ENCODE data around the gene RPP30.

Gene RPP30

DNA sequence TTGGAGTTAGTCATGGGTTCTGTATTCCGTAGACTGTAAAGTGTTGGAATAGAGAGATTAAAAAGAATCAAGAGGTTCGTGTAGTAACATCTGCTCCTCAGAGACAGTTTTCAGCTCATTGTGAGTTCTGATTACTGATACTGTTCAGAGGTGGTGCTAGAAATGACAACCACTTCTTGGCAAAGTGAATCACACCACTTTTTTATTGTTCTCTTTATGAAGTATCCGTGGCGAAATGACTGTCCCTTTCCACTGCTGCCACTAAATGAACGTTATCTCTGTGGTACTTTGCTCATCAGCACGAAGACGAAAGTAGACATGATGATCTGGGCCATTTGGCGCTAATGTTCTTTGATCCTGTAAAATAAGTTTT, 860 bp downstream of the RPP30 start:
- DNase-seq: no peak

DNA sequence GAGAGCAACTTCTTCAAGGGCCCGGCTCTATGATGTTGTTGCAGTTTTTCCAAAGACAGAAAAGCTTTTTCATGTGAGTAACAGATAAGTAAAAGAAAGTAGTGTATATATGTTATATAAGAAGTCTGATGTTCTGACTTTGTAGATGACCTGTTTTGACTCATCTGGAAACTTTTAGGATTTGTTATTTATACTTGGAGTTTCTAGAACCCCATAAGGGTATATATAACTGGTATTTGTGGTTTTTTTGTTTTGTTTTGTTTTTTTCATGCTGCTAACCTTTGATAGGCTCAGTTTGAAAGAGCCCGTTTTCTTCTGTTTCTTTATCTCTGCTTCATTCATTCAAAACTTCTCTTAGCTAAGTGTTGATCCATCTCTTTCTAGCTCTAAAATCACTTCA, 7.3 kb downstream of the RPP30 start:
- no peak for DNase-seq

DNA sequence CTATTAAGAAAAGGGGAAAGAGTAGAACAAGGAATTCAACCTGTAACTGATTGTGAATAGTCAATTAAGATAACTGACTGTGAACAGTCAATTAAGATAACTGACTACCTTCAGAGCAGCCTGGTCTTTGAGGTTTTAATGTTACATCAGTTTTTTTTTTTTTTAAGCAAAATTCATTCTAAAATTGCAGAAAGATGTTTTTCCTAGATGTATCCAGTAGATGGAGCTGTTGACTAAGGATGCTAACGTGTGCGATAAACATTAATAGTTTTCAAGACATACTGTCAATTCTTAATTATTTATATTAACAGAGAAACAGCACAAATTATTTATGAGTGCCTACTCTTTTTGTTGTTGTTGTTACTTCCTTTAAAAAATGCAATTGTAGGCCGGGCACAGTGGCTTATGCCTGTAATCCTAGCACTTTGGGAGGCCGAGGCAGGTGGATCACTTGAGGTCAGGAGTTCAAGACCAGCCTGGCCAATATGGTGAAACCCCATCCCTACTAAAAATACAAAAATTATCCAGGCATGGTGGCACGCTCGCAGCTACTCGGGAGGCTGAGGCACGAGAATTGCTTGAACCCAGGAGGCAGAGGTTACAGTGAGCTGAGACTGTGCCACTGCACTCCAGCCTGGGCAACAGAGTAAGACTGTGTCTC, 8.4 kb downstream of the RPP30 start:
- peak in 1 of 2 donors; percentile 58 for DNase-seq

DNA sequence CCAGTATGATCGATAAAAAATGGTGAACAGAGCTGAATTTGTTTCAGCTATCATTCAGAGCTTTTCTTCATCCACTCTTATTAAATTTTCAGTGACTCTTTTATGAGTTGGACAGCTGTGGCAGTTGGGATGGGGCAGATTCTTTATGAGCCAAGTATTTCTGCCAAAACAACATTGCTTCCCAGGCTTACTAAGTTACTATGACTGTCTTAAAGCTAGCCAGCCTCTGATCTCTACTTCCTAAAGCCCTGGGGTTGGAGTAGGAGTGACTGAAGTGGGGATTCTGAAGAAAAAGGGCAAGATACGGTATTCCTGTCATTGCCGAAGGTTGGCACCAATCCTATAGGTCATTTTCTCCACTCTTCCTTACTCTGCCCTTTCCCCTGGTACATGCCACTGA, 12.7 kb downstream of the RPP30 start:
- DNase-seq: no peak

DNA sequence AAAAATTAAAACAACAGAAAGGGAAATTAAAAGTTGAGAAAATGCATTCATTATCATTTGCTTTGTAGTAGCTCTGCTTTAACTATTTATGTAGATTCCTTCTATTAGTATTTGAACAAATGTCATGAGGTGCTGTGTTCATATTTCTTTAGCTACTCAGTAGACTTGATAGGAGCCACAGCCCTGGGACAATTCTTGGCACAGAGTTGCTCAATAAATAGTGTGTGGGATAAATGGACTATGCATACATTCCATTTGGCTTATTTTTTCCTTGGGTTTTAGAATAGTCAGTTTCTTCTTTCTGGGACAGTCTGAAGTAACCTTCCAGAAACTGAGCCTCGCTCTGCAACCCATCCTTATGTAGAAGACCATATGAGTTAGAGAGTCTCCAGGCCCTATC, 13.4 kb downstream of the RPP30 start:
- no peak for DNase-seq

DNA sequence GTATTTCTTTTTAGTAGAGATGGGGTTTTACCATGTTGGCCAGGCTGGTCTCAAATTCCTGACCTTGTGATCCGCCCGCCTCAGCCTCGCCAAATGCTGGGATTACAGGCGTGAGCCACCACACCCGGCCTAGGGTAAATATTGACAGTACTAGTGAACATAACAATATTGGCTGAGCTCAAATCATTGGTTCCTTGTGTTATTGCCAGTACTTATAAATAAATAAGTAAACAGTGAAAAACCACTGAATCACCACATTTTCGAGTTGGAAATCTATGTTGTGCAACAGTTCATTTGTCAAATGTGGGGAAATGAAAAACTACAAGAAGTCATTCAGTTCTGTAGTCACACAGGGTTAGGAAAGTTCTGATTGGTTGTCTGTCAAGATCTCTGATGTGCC, 15.8 kb downstream of the RPP30 start:
- no peak for DNase-seq

DNA sequence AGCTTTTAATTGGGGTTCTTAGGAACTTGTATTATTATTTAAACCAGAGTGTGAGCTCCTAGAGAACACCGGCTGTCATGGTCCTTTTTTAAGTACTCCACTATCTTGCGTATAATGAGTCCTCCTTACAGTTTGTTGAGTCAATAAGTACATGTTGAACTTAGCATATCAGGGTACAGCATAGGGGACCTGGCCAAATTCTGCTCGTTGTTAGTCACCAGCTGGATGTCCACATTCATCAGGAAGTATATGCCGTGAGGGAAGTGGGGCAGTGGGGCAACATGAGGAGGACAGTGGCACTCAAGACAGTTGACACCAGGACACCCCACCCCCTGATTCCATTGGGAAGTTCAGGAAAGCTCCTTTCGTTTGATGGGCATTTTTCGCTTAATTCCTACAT, 16.6 kb downstream of the RPP30 start:
- DNase-seq: no peak

DNA sequence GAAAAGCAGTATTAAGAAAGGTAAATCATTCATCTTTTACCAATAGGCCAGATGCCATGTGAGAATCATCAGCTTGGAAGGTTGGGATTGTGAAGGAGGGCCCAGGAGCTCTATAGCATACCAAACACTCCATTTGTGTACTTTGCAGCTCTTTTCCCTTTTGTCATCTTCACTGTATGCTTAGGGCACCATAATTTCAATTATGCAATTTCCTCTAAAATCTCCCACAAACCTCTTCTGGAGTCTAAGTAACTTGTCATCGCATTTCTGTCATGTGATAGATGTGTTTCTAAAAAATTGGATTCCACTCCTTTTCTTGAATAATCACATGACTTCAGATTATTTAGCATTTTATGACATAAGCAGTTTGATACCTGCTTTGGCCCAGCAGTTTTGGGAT, 17.9 kb downstream of the RPP30 start:
- DNase-seq: no peak

DNA sequence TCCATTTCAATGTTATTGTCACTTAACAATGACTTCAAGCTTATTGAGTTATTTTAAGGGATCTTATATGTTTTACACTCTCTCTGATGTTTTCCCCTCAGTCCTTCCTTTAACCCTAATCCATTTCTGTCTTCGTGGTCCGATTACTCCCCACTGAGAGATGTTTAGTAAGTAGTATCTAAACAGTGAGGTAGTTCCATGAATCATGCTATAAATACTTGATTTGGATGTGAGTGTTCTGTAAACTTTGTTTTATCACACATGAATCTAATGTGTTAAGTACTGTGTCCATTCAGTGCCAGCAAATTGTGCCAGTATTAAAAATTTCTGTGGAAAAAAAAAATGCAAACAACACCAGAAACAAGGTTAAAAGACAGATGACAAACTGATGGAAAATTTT, 18.6 kb downstream of the RPP30 start:
- no peak for DNase-seq

DNA sequence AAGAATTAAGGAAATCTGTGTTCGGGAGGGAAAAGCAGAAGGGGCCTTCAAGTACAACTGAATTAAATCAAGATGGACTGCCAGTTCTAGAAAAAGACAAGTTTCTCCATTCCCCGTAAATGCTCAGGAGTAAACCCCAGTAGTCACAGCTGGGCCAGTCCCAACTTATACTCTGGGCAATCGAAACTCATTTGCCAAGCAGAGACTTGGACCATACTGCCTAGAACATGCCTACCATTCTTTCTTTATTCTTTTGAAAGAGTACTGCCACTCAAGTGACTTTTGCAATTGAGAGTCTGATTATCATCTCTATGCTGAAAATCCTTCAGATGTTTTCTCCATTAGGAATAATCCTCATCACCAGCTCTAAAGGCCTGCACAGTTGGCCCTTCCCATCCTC, 21.4 kb downstream of the RPP30 start:
- no peak for DNase-seq

DNA sequence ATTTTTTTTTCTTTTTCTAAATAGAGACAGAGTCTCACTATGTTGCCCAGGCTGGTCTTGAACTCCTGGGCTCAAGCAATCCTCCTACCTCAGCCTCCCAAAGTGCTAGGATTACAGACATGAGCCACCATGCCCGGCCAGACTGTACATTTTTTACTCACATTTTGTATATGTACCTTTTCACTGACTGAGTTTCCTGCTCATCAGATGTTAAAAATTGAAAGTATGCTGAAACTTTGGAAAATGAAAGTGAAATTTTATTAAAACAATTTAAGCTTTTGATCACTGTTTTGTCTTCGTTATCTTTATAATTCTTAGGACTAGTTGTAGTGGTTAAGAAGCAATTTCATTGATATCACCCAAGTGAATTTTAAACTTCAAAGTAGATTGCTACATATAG, 25.1 kb downstream of the RPP30 start:
- DNase-seq: peak in 1 of 2 donors; percentile 9

DNA sequence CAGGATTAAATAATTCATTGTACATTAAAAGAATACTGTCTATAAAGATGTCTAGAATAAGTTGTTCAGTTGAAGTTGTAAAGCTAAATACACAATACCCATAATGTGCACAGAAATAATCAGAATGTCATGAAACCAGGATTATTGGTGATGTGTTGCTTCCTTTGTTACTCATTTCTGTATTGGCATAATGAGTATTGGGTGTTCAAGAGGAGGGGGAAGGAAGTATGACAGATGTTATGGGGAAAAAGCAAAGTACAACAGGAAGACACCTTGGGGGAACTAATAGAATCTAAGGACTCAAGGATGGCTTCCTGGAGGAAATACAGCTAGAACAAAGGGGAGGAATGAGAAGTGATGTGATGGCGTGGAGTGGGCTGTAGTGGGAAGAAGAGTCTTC, 34.2 kb downstream of the RPP30 start:
- DNase-seq: no peak

DNA sequence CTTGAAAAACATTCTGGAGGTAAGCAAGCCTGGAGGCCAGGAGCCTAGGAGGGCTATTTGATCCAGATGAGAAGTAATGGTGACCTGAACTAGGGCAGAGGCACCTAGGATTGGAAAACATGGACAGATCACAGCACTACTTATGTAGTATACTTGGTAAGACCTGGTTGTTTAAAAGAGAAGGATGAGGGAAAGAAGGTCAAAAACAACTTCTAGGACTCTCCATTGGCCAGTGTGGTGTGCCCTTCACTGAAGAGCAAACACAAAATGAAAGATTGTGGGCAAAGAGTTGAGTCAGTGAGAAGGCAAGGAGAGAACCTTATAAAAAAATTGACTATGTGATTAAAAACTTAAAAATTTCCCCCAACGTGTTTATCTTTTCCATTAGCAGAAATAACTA, 34.8 kb downstream of the RPP30 start:
- DNase-seq: no peak

DNA sequence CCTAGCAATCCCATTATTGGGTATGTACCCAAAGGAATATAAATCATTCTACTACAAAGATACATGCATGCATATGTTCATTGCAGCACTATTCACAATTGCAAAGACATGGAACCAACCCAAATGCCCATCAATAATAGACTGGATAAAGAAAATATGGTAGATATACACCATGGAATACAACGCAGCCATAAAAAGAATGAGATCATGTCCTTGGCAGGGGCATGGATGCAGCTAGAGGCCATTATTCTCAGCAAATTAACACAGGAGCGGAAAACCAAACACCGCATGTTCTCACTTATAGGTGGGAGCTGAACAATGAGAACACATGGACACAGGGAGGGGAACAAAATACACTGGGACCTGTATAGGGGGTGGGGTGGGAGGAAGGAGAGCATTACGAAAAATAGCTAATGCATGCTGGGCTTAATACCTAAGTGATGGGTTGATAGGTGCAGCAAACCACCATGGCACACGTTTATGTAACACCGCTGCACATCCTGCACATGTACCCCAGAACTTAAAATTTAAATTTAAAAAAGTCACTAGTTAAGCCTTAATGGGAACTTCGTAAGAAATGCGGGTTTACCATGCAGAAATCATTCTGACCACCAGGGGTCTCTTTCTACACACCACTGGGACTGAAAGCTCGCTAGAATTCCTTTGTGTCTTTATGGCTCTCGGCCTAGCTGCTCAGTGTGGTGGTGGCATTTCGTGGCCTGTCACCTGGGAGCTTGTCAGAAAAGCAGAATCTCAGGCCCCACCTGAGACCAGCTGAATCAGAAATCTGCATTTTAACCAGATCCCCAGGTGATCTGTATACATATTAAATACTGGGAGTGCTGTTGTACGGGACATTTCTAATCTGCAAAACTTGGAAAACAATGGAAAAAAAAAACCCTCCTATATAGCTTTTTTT, 39.6 kb downstream of the RPP30 start:
- peak; percentile 44 to 67 for DNase-seq

DNA sequence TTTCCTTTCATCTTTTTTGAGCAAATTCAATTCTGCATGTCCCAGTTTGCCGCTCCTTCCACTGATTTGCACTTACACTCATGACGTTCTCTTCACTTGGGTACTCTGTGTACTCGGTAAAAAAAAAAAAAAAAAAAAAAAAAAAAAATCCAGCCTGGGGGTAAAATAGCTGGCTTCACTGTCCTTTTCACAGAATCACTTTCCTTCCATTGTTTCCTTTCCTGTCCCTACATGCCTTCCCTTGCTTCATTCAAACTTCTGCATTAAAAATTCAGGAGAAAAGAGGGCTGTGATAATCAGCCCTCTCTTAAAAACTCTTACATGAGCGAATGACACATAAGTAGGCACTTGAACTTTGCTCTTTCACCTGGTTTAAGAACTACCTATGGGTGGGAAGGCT, 40.4 kb downstream of the RPP30 start:
- no peak for DNase-seq

DNA sequence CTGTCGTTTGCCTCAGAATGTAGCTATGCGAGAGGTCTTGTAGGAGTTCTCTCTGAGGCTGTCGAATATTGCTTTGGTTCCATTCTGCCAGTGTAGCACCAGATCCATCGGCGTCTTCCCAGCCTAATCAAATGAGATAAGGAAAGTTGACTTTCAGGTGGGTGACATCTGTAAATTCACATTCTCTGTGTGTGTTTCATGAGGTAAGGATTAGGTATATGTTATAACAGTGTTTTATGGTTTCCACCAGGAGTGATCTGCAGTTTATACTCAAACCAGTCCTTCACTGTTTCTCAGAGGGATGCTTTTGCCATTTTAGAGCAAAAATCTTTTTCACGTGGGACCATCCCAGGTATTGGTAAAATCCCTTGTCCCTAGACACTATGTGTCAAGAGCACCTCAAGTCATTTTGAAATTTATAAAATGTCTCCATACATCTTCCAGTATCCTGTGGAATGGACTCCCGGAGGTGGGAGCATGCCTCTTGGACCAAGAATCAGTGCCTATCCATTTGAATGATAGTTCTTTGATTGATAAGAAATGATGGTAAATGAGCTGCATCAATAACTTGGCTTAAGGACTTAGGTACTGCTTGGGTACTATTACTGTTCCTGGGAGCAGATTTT, 41.2 kb downstream of the RPP30 start:
- DNase-seq: no peak

DNA sequence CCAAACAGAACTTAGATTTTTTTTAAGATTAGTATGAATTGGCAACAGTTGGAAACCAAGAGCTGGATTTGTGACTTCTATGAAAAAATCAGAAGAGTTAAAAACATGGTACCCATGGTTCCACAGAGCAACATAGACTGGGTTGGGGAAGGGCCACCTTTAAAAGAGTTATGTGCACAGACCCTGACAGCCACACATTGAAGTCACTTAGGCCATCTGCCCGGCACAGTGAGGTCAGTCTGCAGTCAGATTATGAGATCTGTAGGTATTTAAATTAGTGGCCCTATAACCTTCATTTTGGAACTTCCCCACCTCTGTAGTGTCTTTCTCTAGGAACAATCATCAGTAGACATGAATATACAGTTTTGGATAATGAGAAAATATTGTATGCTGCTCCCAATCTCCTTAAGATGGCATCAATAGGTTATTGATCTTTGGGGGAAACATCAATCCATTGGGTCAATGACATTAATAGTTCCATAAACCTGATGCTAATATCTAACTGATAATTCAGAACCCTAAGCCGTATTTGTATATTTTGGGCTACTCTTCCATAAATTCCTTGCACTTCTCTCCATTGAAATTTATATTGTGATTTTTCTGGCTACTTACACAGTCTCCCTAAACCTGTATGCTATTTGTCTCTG, 42.1 kb downstream of the RPP30 start:
- DNase-seq: no peak

DNA sequence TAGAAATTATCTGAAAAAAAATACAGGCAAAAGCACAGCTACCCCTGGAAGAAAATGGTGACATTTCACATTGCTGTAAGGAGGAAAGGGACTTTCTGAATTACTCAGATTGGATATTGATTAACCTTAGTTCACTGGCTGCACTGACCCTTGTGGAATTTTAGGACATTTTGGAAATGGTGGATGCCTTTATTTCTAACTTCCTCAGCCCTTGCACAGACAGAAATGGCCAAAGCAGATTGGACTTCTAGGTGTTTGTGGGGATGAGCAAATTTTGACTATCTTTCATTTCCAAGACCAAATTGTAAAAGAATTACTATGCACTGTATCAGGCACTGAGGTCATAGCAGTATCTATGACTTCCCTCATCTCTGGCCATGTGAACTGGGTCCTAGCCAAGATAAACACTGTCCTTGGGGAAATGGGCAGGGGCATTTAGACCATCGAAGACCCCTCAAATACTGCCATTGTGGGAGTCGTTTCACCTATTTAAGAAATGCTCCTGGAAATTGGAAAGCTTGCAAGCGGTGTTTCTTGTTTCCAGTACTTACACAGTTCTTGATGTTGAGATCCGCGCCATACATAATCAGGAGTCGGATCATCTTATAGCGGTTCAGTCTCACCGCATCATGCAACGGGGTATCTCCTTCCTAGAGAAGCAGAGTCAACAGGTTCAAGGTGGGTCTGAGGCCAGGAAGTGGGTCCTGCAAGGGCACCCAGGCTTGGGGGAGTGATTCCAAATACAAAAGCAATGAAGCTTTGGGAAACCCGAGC, 43.4 kb downstream of the RPP30 start:
- DNase-seq: no peak

DNA sequence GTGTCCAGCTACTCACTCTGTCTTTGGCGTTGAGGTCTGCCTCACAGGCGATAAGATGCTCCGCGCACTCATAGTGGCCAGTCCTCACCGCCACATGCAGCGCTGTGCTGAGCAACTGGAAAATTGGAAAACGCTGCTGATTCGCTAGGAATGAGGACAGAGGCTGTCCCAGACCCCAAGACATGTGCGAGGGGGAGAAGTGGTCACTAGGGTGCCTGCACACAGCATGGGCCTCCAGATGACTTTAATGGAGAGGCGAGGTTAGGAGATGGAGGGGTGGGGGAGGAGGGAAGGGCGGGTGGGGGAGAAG, 43.9 kb downstream of the RPP30 start:
- DNase-seq: no peak

DNA sequence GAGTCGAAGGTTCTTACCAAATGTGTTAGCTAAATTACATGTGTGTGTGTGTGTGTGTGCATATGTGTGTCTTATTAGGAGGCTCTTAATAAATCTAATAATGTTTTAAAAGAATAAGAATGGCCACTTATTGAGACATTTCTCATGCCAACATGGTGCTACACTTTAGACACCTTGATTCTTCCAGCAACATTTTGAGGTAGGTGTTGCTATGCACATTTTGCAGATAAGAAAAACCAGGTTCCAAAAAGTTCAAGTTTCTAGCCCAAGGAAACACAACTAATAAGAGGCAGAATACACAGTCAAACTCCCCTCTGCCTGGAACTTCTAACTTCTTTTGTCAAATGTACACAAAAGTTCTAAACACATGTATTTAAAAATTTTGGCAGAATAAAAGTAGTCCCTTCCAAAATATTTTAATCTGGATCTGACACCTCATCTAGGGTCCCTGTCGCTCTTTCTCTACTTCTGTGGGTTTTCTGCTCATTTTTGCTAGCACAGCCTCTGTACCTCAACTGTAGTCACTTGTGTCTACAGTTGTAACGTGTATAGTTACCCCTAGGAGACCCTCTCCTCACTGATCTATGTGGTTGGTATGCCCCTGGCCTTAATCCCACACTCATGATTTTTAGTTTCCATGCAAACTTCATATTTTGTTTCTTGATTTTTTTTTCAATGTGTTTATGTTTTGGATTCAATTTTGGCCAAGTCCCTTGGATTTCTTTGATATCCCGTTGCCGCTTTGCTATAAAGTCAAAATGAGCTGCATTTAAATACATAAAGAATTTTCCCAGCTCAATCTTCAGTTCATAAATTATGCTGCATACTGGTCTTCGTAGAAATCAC, 44.8 kb downstream of the RPP30 start:
- DNase-seq: no peak

DNA sequence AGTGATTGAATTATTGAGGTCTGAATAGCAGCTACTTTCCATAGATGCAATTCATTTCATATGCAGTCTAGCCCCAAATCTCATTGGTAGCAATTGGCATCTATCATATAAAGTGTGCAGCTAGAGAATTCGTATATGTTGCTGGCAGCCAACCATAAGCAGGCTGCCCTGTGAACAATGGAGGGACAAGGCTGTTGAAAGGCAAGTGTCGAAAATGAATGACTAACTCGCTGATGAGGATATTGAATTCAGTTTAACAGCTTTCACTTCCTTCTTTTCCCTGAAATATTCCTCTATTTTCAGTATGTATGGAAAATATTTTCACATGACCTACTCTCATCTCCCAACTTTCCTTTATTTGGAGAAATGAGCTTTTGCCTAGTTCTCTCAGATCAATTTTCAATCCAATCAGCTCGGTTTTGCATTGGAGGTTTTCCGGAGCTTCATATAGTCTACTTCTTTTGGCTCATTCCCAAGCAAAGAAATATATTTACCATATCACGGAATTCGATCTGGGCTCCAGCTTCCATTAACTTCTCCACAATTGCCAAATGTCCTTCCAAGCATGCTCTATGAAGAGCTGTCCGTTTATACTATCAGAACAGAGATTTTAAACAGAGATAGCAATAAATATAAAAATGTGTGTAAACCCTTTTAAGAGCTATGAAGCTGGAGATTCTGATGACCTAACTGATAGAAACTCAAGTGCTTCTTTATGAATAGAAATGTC, 45.6 kb downstream of the RPP30 start:
- DNase-seq: no peak

Data from CD4-positive, alpha-beta T cell treated with Interferon alpha-2 for 1 hour (primary cell).